RCC 7860 (cell line): ENCODE results near the gene POTEB3.
"Not testable (repeated sequence)": the region's sequence is repeated elsewhere in the genome, so short reads cannot be mapped to it uniquely, and the experiment has no call there.

Experiments used
- DNase-seq: peaks from one replicate; pipeline ENCODE4 v3.0.0-alpha.2; 2015; ENCODE audit warnings: low spot score
- FAIRE-seq: peaks from 2 replicates; lab custom pipeline; 2012; peaks lifted over from hg19 to GRCh38; lab: Jason Lieb, UNC

Gene POTEB3

GRCh38 chr15:21440399-21440798 lies at the start of gene POTEB3:
TSS of gene POTEB3 (minus strand) at chr15:21440499. CDS start at chr15:21440011, 488 bp downstream.
- FAIRE-seq, result not testable (repeated sequence)

GRCh38 chr15:21453683-21454082 lies 13.4 kb upstream of the POTEB3 start:
- FAIRE-seq, DNase-seq: not testable (repeated sequence)

More at GRCh38 chr15:21440399-21440798, at the start of gene POTEB3:
- DNase-seq, result not testable (repeated sequence)

DNA sequence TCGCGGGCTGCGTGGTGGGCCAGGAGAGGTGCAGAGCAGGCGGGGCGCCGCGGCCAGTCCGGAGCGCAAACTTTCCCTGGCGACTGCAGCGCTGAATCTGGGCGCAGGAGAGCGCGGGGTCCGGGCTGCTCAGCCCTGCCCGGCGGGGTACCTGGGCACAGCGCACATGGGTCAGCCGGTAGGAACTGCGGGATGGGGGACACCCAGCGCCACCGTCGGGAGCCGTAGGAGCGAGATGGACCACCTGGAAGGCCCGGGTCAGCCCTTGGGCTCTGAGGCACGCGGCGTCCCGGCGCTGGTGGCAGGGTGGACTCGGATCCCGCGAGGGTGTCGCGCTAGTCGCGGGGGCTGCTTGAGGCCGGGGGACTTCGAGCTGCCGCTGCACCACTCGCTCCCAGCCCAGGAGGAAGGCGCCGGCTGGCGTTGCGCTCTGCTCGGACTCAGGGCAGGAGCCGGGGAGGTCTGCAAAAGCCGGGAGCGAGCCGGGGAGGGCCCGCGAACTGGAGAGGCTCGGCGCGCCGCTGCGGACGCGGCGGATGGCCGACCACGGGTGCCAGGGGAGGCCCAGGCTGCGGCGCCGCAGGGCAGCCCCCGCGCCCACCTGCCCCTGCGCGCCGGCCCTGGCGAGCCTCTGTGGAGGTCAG lies 11.7 kb upstream of the POTEB3 start:
- DNase-seq, result not testable (repeated sequence)

DNA sequence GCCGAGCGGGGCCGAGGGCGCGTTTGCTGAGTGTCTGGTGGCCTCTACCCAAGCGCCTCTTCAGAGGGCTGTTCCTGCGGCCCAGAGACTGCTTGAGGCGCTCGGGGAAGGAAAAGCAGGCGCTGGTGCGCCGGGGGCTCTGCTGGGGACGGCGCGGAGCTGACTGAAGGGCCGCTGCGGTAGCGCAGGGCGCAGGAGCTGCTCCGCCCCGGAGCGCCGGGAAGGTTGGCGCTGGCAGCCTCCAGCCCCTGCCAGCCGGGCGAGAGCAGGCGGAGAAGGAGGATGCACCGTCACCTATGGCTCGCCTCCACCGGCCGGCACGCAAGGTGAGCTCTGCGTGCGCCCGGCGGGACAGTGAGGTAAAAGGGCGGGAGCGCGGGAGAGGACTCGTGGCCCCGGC lies 11.2 kb upstream of the POTEB3 start:
- FAIRE-seq, DNase-seq: not testable (repeated sequence)

More for the DNA sequence above, 11.7 kb upstream of the POTEB3 start:
- not testable (repeated sequence) for FAIRE-seq

DNA sequence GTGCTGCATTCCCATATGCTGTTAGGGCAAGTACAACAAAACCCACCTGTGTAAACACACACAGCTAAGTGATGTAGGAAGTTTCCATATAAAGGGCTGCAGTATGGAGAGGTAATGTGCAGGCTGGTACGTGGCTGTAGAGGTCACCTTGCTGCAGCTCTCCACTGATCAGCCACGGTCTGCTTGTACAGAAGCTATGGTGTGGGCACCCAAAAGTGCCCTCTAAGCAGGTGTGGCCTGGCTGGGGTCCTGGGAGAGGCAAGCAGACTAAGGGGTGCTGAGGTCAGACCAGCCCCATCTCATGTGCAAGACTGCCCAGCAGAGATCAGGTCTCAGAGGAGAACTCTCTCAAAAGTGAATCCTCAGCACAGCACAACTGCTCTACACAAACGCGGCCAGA lies 32.9 kb downstream of the POTEB3 start:
- not testable (repeated sequence) for DNase-seq, FAIRE-seq

- not testable (repeated sequence) for DNase-seq, FAIRE-seq
Observed at GRCh38 chr15:21401531-21401930, 38.8 kb downstream of the POTEB3 start.

DNA sequence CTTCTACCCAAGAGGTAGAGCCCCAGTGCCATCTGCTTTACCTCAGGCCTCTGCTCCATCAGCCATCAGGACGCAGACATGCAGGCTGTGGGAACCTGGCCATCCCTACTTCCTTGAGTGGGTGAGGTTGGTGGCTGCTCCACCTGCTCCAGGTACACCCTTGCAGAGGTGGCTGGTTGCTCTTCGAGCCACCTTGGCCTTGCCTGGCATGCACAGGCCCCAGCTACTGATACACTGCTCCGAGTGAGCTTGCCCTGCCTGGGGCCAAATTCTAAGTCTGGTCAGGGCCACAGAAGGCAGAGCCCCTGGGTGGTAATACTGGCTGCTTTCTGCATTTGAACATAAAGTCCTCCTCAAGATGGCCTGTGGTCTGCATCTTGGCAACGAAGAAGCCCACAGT lies 41.2 kb downstream of the POTEB3 start:
- FAIRE-seq, DNase-seq: not testable (repeated sequence)

DNA sequence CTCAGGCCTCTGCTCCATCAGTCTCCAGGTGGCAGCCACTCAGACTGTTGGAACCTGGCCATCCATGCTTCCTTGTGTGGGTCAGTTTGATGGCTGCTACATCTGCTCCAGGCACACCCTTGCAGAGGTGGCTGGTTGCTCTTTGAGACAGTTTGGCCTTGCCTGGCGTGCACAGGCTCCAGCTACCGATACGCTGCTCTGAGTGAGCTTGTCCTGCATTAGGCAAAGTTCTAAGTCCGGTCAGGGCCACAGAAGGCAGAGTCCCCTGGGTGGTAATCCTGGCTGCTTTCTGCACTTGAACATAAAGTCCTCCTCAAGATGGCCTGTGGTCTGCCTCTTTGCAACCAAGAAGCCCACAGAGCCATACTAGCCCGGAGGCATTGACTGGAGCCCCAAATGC lies 41.8 kb downstream of the POTEB3 start:
- DNase-seq, FAIRE-seq: not testable (repeated sequence)

DNA sequence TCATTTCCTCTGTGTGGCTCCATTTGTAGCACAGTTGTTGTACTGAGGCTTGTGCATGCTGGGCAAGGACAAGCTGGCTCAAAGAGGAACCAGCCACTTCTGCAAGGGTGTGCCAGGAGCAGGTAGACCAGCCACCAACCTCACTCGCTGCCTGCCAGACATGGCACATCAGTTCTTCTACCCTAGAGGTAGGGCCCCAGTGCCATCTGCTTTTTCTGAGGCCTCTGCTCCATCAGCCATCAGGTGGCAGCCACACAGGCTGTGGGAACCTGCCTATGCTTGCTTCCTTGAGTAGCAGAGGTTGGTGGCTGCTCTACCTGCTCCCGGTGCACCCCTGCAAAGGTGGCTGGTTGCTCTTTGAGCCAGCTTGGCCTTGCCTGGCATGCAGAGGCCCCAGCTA lies 42.6 kb downstream of the POTEB3 start:
- DNase-seq, FAIRE-seq: not testable (repeated sequence)

DNA sequence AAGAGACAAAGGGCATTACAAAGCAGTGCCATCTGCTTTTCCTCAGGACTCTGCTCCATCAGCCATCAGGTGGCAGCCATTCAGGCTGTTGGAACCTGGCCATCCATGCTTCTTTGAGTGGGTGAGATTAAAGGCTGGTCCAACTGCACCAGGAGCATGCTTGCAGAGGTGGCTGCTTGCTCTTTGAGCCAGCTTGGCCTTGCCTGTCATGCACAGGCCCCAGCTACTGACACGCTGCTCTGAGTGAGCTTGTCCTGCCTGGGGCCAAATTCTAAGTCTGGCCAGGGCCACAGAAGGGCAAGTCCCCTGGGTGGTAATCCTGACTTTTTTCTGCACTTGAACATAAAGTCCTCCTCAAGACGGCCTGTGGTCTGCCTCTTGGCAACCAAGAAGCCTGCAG lies 43.1 kb downstream of the POTEB3 start:
- not testable (repeated sequence) for DNase-seq, FAIRE-seq

- DNase-seq, FAIRE-seq: not testable (repeated sequence)
Observed at GRCh38 chr15:21385961-21386360, 54.3 kb downstream of the POTEB3 start.

DNA sequence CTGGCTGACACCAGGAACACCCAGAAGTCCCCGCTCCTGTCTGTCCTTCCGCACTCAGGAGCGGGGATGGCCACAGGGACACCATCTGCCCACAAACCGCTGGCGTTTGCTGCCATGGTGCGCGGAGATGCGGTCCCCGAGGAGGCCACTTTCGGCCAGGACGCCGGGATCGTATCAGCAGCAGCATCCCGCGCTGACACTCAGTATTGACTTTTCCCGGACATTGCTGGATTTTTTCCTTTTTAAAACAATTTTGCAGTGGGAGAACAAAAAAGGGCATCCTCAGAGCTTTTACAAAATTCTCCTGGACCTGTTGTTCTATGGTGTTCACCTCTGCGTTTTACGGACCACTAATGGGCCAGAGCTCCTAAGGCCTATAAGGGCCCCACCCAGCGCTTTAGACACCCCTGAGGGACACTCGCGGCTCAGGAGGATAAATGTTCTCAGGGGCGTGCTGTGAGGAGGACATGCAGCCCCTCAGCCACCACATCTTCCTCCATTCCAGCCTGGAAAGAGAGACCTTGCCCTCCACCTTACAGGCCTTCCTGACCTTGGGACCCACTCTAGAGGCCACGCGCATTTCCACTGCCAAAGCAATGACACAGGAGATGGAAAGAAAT lies 56.3 kb downstream of the POTEB3 start:
- not testable (repeated sequence) for DNase-seq, FAIRE-seq

GRCh38 chr15:21373682-21374081 lies 66.6 kb downstream of the POTEB3 start:
- DNase-seq, FAIRE-seq: not testable (repeated sequence)

- not testable (repeated sequence) for FAIRE-seq, DNase-seq
Observed at GRCh38 chr15:21369177-21369576, 71.1 kb downstream of the POTEB3 start.

GRCh38 chr15:21368625-21369024 lies 71.7 kb downstream of the POTEB3 start:
- not testable (repeated sequence) for FAIRE-seq, DNase-seq
